Measurements from ENCODE around the gene NOS3. TPM values are rescaled to one million over a fixed set of nuclear protein-coding genes. Genes with fewer than 3 reads are reported as not detected.

Gene NOS3
- total RNA-seq, 1 donor from 2014 or later: 1.0 TPM

GRCh38 chr7:151032936-151033863 is 42.4 kb downstream of the NOS3 start:
- H3K27me3 ChIP-seq (ENCODE audit: control insufficient read depth, insufficient read depth, low read length): no peaks in the 10 kb centered on the region
- no peak overlapping the region for H3K4me3 ChIP-seq (ENCODE audit: low read depth, low read length)
- no peak for DNase-seq (ENCODE audit: low read depth)
- TF ChIP-seq CTCF (IDR thresholded peaks at IDR 0.05; ENCODE audit: insufficient read depth, low read length, poor library complexity, severe bottlenecking): no peak
- no peaks in the 10 kb centered on the region for H3K36me3 ChIP-seq (ENCODE audit: control insufficient read depth, insufficient read depth, low read length)

GRCh38 chr7:151033864-151034249 is 43.0 kb downstream of the NOS3 start:
- DNase-seq (ENCODE audit: low read depth): no peak
- H3K4me3 ChIP-seq (ENCODE audit: low read depth, low read length): no peak overlapping the region
- no peak for TF ChIP-seq CTCF (IDR thresholded peaks at IDR 0.05; ENCODE audit: insufficient read depth, low read length, poor library complexity, severe bottlenecking)
- no peaks in the 10 kb centered on the region for H3K27me3 ChIP-seq (ENCODE audit: control insufficient read depth, insufficient read depth, low read length)
- H3K36me3 ChIP-seq (ENCODE audit: control insufficient read depth, insufficient read depth, low read length): no peaks in the 10 kb centered on the region

GRCh38 chr7:151034312-151035025 is 43.7 kb downstream of the NOS3 start:
- no peak for DNase-seq (ENCODE audit: low read depth)
- no peak for TF ChIP-seq CTCF (IDR thresholded peaks at IDR 0.05; ENCODE audit: insufficient read depth, low read length, poor library complexity, severe bottlenecking)
- Histone ChIP-seq H3K27me3 (ENCODE audit: control insufficient read depth, insufficient read depth, low read length) (no peaks in the 10 kb centered on the region), H3K4me3 (ENCODE audit: low read depth, low read length) (no peak overlapping the region), H3K36me3 (ENCODE audit: control insufficient read depth, insufficient read depth, low read length) (no peaks in the 10 kb centered on the region)

GRCh38 chr7:151035026-151035717 is 44.4 kb downstream of the NOS3 start:
- no peaks in the 10 kb centered on the region for H3K27me3 ChIP-seq (ENCODE audit: control insufficient read depth, insufficient read depth, low read length)
- H3K4me3 ChIP-seq (ENCODE audit: low read depth, low read length): no peak overlapping the region
- no peak for TF ChIP-seq CTCF (IDR thresholded peaks at IDR 0.05; ENCODE audit: insufficient read depth, low read length, poor library complexity, severe bottlenecking)
- DNase-seq (ENCODE audit: low read depth): no peak
- H3K36me3 ChIP-seq (ENCODE audit: control insufficient read depth, insufficient read depth, low read length): no peaks in the 10 kb centered on the region

GRCh38 chr7:151035902-151036301 is 45.1 kb downstream of the NOS3 start:
- no peak for DNase-seq (ENCODE audit: low read depth)
- TF ChIP-seq CTCF (IDR thresholded peaks at IDR 0.05; ENCODE audit: insufficient read depth, low read length, poor library complexity, severe bottlenecking): no peak
- Histone ChIP-seq H3K27me3 (ENCODE audit: control insufficient read depth, insufficient read depth, low read length) (no peaks in the 10 kb centered on the region), H3K36me3 (ENCODE audit: control insufficient read depth, insufficient read depth, low read length) (no peaks in the 10 kb centered on the region), H3K4me3 (ENCODE audit: low read depth, low read length) (no peak overlapping the region)

All from kidney epithelial cell (primary cell).